Measurements from ENCODE around the gene DLG2. TPM values are rescaled to one million over a fixed set of nuclear protein-coding genes. Genes with fewer than 3 reads are reported as not detected.

DLG2 gene
- total RNA-seq, 4 donors from 2014 or later: 0.18 to 8.3 (median 2.5) TPM

DNA sequence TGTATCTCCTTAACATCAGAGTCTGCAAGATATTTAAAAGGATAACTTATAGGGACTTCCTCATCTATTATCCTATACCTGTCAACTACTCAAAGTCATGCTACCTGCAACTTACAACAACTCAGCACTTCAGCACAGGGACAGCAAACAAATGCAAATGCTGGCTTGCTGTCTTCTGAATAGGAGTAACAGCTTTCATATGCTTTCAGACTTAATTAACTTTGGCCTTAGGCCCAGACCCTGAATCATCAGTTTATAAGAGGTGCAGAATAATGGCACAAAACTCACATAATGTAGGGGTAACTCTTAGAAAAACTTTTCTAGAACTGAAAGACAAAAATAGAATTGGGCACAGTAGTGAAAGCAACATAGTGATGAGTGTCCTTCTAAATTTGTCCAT is 953.4 kb downstream of the DLG2 start:
- H3K27me3 ChIP-seq: no peaks in the 10 kb centered on the region
- H3K9me3 ChIP-seq: no peaks in the 10 kb centered on the region
- H3K27ac ChIP-seq: no peak overlapping the region
- TF ChIP-seq POLR2A (IDR thresholded peaks at IDR 0.05) (no peak), CTCF (IDR thresholded peaks at IDR 0.05) (no peak)
- DNase-seq: no peak
- no peaks in the 10 kb centered on the region for H3K4me1 ChIP-seq
- H3K4me3 ChIP-seq: no peak overlapping the region
- no peaks in the 10 kb centered on the region for H3K36me3 ChIP-seq

GRCh38 chr11:84671325-84671999 is 955.7 kb downstream of the DLG2 start:
- no peak for DNase-seq
- H3K4me1 ChIP-seq: no peaks in the 10 kb centered on the region
- H3K9me3 ChIP-seq: no peaks in the 10 kb centered on the region
- no peak overlapping the region for H3K27ac ChIP-seq
- no peak for TF ChIP-seq CTCF (IDR thresholded peaks at IDR 0.05)
- TF ChIP-seq POLR2A (IDR thresholded peaks at IDR 0.05): no peak
- no peaks in the 10 kb centered on the region for H3K27me3 ChIP-seq
- H3K4me3 ChIP-seq: no peak overlapping the region
- no peaks in the 10 kb centered on the region for H3K36me3 ChIP-seq

DNA sequence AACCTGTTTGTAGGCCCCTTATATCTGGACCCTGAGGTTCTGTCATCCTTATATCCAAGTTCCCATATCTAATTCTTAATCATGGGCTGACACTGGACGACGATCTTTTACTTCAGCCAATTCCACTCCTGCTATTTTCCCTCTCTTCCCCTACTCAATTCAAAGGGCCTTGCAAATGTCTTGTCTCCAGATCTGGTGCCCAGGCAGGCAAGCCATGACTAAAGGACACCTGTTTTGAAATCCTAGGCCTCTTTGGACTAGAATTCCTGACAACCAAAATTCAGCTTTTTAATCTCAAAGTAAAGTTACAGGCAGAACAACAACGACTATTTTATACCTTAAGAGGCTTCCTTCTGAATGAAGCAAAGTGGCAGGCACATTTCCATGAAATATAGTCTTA is 963.4 kb downstream of the DLG2 start:
- no peaks in the 10 kb centered on the region for H3K27me3 ChIP-seq
- no peaks in the 10 kb centered on the region for H3K36me3 ChIP-seq
- no peak overlapping the region for H3K27ac ChIP-seq
- H3K4me3 ChIP-seq: no peak overlapping the region
- no peaks in the 10 kb centered on the region for H3K9me3 ChIP-seq
- DNase-seq: no peak
- TF ChIP-seq POLR2A (IDR thresholded peaks at IDR 0.05): no peak
- H3K4me1 ChIP-seq: no peaks in the 10 kb centered on the region

DNA sequence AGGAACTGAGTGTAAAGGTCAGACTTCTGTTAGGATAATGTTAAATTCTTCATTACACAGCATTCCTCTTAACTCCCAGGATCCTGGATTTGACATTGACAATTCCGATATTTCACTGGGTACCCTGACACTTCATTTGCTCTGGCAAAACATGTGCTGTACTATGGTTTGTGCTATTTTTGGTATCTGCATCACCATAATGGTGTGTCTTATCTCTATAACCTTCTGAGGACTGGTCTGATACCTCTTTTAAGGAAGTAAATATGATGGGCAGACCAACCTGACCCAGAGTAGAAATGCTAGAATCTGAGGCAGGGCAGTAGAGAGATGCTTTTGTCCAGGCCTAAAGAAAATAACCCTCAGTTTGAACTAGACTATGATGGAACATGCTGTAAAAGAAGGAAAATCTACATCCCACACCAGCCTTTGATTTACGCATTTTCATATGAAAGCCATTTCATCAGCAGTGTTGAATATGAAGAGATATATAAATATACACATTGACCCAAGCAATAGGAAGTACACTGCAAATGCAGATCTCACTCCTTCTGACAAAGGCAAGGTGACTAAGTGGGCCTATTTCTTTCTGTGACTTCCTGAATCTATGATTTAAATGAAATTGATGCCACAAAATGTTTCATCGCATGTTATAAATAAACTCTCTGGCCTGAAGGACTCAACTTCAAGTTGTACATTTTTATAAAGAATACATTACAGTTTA is 966.7 kb downstream of the DLG2 start:
- H3K27ac ChIP-seq: no peak overlapping the region
- no peaks in the 10 kb centered on the region for H3K4me1 ChIP-seq
- H3K36me3 ChIP-seq: no peaks in the 10 kb centered on the region
- no peak overlapping the region for H3K4me3 ChIP-seq
- TF ChIP-seq CTCF (IDR thresholded peaks at IDR 0.05) (no peak), POLR2A (IDR thresholded peaks at IDR 0.05) (no peak)
- H3K27me3 ChIP-seq: no peaks in the 10 kb centered on the region
- no peak for DNase-seq
- H3K9me3 ChIP-seq: no peaks in the 10 kb centered on the region

- Histone ChIP-seq H3K36me3 (no peaks in the 10 kb centered on the region), H3K9me3 (no peaks in the 10 kb centered on the region), H3K27ac (no peak overlapping the region), H3K4me3 (no peak overlapping the region), H3K27me3 (no peaks in the 10 kb centered on the region), H3K4me1 (no peaks in the 10 kb centered on the region)
- TF ChIP-seq POLR2A (IDR thresholded peaks at IDR 0.05): no peak
- no peak for TF ChIP-seq CTCF (IDR thresholded peaks at IDR 0.05)
- no peak for DNase-seq
These were observed 971.4 kb downstream of the DLG2 start for GRCh38 chr11:84655712-84656111.

DNA sequence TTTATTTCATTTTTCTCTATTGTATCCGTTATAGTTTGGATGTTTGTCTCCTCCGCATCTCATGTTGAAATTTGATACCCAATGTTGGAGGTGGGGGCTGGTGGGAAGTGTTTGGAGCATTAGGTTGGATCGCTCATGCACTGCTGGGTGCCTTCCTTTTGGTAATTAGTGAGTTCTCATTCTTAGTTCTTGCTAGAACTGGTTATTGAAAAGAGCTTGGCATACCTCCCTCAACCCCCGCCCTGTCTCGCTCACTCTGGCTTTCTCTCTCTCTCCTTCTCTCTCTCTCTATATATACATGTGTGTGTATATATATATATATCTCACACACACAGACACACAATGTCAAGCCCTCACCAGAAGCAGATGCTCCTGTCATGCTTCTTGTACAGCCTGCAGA is 978.7 kb downstream of the DLG2 start:
- Histone ChIP-seq H3K4me1 (no peaks in the 10 kb centered on the region), H3K27me3 (no peaks in the 10 kb centered on the region), H3K27ac (no peak overlapping the region), H3K9me3 (no peaks in the 10 kb centered on the region), H3K4me3 (no peak overlapping the region), H3K36me3 (no peaks in the 10 kb centered on the region)
- DNase-seq: no peak
- TF ChIP-seq POLR2A (IDR thresholded peaks at IDR 0.05) (no peak), CTCF (IDR thresholded peaks at IDR 0.05) (no peak)
